ENCODE results near the gene TINAG.
"Not testable (repeated sequence)": the region's sequence is repeated elsewhere in the genome, so short reads cannot be mapped to it uniquely, and the experiment has no call there.

Gene TINAG

DNA sequence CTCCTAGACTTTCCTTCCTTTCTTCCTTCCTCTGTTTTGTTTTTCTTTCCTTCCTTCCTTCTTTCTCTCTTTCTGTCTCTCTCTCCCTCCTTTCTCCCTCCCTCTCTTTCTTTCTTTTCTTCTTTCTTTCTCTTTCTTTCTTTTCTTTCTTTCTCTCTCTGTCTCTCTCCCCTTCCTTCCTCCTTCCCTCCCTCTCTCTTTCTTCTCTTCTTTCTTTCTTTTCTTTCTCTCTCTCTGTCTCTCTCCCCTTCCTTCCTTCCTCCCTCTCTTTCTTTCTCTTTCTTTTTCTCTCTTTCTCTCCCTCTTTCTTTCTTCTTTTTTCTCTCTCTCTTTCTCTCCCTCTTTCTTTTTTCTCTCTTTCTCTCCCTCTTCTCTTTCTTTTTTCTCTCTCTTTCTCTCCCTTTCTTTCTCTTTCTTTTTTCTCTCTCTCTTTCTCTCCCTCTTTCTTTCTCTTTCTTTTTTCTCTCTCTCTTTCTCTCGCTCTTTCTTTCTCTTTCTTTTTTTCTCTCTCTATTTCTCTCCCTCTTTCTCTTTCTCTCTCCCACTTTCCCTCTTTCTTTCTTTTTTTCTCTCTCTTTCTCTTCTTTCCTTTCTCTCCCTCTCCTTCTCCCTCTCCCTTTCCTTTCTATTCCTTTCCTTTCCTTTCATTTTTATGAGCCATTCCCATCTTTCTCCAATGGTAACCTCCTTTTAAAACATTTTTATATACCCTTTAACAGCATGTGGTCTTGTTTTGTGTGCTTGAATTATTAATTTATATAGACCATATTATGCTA lies 2.3 kb downstream of the TINAG start:
- DNase-seq, result no peak

- DNase-seq, result no peak
Measured at GRCh38 chr6:54315656-54316055, 7.4 kb downstream of the TINAG start.

GRCh38 chr6:54320871-54321270 lies 12.6 kb downstream of the TINAG start:
- no peak for DNase-seq

DNA sequence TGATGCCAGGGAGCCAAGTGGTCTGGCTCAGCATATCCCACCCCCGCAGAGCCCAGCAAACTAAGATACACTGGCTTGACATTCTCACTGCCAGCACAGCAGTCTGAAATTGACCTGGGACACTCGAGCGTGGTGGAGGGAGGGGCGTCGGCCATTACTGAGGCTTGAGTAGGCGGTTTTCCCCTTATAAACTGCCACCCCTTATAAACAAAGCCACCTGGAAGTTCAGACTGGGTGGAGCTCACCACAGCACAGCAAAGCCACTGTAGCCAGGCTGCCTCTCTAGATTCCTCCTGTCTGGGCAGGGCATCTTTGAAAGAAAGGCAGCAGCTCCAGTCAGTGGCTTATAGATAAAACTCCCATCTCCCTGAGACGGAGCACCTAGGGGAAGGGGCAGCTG lies 19.4 kb downstream of the TINAG start:
- no peak for DNase-seq

GRCh38 chr6:54331571-54331970 lies 23.3 kb downstream of the TINAG start:
- DNase-seq, result not testable (repeated sequence)

GRCh38 chr6:54335871-54336270 lies 27.6 kb downstream of the TINAG start:
- no peak for DNase-seq

GRCh38 chr6:54353975-54354374 lies 45.7 kb downstream of the TINAG start:
- no peak for DNase-seq

DNA sequence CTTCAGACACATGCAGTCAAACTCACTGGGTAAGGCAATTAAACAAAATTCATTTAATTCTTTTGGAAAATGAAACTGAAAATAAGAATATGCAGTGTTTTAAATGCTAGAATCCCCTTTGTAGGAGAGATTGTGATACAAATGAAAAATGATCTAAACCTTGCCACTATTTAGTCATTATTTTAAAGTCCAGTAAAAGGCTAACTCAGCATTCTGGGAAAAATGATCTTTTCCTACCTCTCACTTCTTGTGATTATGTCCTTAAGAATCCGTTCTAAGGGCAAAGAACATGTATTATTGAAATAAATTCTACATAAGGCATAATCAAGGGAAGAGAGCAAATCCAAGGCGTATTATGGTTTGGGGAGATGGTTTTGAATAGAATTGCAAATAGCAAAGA lies 46.4 kb downstream of the TINAG start:
- no peak for DNase-seq

- no peak for DNase-seq
Measured at GRCh38 chr6:54357141-54357540, 48.9 kb downstream of the TINAG start.

DNA sequence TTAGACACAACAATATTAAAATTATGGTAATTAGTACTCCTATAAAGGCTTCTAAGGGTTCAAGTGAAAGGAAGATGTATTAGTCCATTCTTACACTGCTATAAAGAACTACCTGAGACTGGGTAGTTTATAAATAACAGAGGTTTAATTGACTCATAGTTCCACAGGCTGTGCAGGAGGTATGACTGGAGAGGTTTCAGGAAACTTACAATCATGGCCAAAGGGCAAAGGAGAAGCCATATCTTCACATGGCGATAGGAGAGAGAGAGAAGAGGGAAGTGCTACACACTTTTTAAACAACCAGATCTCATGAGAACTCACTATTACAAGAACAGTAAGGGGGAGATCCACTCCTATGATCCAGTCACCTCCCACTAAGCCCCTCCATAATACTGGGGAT lies 52.9 kb downstream of the TINAG start:
- no peak for DNase-seq

GRCh38 chr6:54361734-54362133 lies 53.5 kb downstream of the TINAG start:
- DNase-seq, result no peak

- DNase-seq, result no peak
Measured at GRCh38 chr6:54366667-54367327, 58.6 kb downstream of the TINAG start.

DNA sequence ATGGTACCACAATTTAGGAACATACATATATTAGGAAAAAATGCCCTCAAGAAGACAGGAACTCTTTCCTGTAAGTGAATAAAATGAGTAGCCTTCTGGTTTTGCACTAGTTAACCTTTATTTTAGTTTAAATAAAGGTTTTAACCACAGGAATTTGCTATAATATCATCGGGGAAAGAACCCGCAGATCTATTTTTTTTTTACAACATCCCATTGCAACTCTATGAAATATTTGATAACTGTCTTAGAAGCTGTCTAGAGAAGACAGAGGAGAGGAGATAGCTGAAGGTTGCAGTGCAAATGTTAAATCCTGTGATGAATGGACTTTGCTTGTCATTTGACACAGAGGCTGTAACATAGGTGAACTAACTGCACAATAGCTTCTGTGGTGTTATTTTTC lies 69.5 kb downstream of the TINAG start:
- no peak for DNase-seq

- no peak for DNase-seq
Measured at GRCh38 chr6:54386295-54386694, 78.1 kb downstream of the TINAG start.

DNA sequence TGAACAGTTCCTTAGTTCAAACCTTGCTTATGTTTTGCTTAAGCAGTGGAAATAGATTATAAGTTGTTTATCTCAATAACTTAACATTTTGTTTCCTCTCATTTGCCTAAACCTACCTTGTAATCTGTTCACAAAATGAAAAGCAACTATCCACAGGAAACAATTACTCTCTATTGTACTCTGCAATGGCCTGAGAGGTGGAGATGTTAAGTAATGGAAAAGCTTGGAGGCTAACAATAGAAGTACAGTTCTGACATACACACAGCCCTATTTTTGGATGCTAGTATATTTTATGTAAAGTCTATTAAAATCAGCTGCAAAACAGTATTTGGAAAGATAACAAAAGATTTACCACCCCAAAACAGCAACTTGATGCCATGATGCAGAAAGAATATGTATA lies 82.1 kb downstream of the TINAG start:
- no peak for DNase-seq

DNA sequence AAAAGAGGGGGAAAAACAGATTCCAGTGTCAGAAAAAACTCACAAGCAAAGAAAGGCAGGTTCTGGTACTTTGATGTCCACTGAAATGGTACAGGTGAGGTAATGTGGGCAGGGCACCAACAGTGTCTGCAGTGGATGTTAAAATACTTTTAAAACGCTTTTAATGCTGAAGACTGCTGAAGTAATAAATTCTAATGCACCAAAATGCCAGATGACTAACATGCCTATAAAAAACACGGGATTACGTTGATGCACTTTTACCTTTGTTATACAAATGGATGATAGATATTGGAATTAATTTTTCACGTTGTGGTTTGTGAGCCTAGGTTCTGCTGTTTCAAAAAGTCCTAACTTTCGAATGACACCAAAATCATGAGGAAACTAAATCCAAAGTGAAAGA lies 83.3 kb downstream of the TINAG start:
- no peak for DNase-seq

DNA sequence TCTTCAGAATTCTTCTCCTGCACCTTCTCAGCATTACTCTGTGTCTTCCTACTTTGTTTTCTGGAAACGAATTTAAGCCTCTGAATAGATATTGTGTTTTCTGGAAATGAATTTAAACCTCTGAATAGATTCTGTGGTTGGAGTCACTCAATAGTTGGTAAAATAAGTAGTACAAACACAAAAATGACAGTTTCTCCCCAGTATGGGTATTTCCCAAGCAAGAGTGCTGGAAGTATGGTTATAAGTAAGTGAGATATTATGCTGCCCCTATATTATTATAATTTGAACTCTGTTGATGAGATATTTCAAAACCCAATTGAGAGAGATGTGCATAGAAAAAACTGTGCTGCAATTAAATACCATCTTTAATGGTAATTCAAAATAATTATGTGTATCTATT lies 94.9 kb downstream of the TINAG start:
- DNase-seq, result no peak

- no peak for DNase-seq
Measured at GRCh38 chr6:54404791-54405190, 96.5 kb downstream of the TINAG start.

DNA sequence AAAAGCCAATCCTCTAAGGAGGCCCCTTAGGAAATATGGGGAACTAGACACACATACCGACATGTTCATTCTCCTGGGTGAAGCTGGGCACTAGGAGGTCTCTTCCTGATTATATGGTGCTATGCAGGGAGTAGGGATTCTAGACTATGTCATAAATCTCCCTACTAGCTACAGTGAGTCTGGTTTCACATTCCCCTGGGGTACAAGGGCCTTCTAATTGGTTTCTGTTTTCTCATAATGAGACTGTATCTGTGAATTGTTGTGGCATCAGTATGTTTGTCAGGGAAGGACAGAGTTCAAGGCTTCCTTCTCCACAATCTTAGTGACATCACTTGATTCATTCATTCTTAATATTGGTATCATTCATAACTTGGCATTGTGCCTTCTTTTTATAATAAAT lies 103.5 kb downstream of the TINAG start:
- DNase-seq, result no peak

DNA sequence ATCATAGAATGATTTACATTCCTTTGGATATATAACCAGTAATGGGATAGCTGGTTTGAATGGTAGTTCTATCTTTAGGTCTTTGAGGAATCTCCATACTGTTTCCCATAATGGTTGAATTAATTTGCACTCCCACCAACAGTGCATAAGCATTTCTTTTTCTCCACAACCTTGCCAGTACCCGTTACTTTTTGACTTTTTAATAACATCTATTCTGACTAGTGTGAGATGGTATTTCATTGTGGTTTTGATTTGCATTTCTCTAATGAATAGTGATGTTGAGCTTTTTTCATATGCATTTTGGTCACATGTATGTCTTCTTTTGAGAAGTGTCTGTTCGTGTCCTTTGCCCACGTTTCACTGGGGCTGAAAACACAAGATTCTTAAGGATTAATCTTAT lies 107.3 kb downstream of the TINAG start:
- DNase-seq, result no peak

- no peak for DNase-seq
Measured at GRCh38 chr6:54419885-54420284, 111.6 kb downstream of the TINAG start.

DNA sequence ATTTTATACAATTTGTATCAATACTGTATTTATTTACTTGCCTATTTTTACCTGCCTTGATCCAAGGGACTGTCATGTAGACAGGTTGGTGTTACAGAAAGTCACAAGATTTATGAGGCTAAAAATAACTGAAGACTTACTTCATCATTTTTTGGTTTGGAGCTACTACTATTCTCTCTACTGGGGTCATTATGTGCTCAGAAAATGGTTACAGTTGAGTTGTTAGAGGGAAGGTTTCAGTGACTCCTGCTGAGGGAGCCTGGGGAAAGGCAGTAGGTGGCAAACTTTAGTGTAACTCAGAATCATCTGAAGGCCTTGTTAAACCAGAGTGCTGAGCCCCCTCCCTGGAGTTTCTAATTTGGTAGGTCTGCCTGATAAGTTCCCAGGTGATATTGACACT lies 118.8 kb downstream of the TINAG start:
- DNase-seq, result no peak

GRCh38 chr6:54427396-54427937 lies 119.2 kb downstream of the TINAG start:
- DNase-seq, result no peak

- no peak for DNase-seq
Measured at GRCh38 chr6:54428431-54428830, 120.2 kb downstream of the TINAG start.

- DNase-seq, result no peak
Measured at GRCh38 chr6:54431466-54431865, 123.2 kb downstream of the TINAG start.

Measured in NCI-H187 (cell line).